Panc1 (cell line): ENCODE results near the gene PLB1. TPM values are rescaled to one million over a fixed set of nuclear protein-coding genes. Genes with fewer than 3 reads are reported as not detected.

Source experiments
- ATAC-seq: fragments of 200-7000 bp; cut with Tn5 transposase; 2 replicates; pipeline ENCODE4 v1.9.1; 2020; ENCODE audit warnings: mild to moderate bottlenecking, moderate library complexity
- BruUV-seq: library from RNA; stranded (reverse); fragments of 400-500 nt; replicated peaks from 2 replicates; lab custom pipeline; 2021; lab: Mats Ljungman, UMichigan
- CTCF ChIA-PET: fragments of 300-600 bp; sonication (Branson Sonifier 250); formaldehyde crosslinking; loops from one replicate; lab custom pipeline; 2022; ENCODE audit warnings: antibody characterized with exemption; lab: Charles Lee
- POLR2A ChIA-PET: fragments of 300-600 bp; sonication (Branson Sonifier 250); formaldehyde crosslinking; loops from one replicate; lab custom pipeline; 2022; ENCODE audit warnings: antibody characterized with exemption; lab: Charles Lee
- DNase-seq: peaks from one replicate; pipeline ENCODE4 v3.0.0-alpha.2; 2010; ENCODE audit warnings: low read depth, low spot score
- H3K27ac ChIP-seq: 2 replicates; pipeline ENCODE4 v1.5.1; 2011; ENCODE audit warnings: mild to moderate bottlenecking, low read length, inconsistent platforms
- H3K27me3 ChIP-seq: fragments of 200-500 bp; sonication (Bioruptor generic); 2 replicates; pipeline ENCODE4 v1.6.0; 2014; ENCODE audit warnings: low read length, inconsistent platforms; ENCODE audit not compliant: control insufficient read depth, insufficient read depth
- H3K36me3 ChIP-seq: fragments of 200-500 bp; sonication (Bioruptor generic); 2 replicates; pipeline ENCODE4 v1.5.1; 2014; ENCODE audit warnings: inconsistent platforms, mild to moderate bottlenecking, low read length, moderate library complexity; ENCODE audit not compliant: control insufficient read depth, insufficient read depth
- H3K4me1 ChIP-seq: 2 replicates; pipeline ENCODE4 v1.5.1; 2011; ENCODE audit warnings: inconsistent platforms, mild to moderate bottlenecking, low read length, moderate library complexity; ENCODE audit not compliant: control insufficient read depth, insufficient read depth
- H3K4me3 ChIP-seq, 2 experiments: 2 replicates each; pipeline ENCODE4 v1.5.1; 2011 to 2012; ENCODE audit warnings: low read depth in 2 of 2, low read length in 2 of 2, mild to moderate bottlenecking in 2 of 2, inconsistent platforms in 1 of 2, moderate library complexity in 1 of 2
- H3K9me3 ChIP-seq: fragments of 200-500 bp; sonication (Bioruptor generic); 2 replicates; pipeline ENCODE4 v1.5.1; 2014; ENCODE audit warnings: low read depth, mild to moderate bottlenecking, inconsistent platforms, low read length, moderate library complexity; ENCODE audit not compliant: control insufficient read depth, insufficient read depth
- CTCF ChIP-seq: fragments of 450-650 bp; IDR thresholded peaks from 2 replicates; pipeline ENCODE4 v1.5.1; 2017; ENCODE audit warnings: mild to moderate bottlenecking
- POLR2AphosphoS5 ChIP-seq: IDR thresholded peaks from 2 replicates; pipeline ENCODE4 v1.6.1; 2012; ENCODE audit warnings: mild to moderate bottlenecking, low read depth, low read length, moderate library complexity
- REST ChIP-seq, 2 experiments: IDR thresholded peaks; 2 replicates each; pipeline ENCODE4 v1.6.1; 2011 to 2012; ENCODE audit warnings: low read depth in 2 of 2, control low read depth in 1 of 2, low read length in 1 of 2, mild to moderate bottlenecking in 1 of 2, moderate library complexity in 1 of 2; ENCODE audit not compliant: insufficient read depth in 1 of 2
- SIN3A ChIP-seq: IDR thresholded peaks from 2 replicates; pipeline ENCODE4 v1.6.1; 2012; ENCODE audit warnings: low read depth, mild to moderate bottlenecking, low read length, moderate library complexity, borderline replicate concordance; ENCODE audit not compliant: insufficient read depth
- TCF7L2 ChIP-seq: IDR thresholded peaks from 2 replicates; pipeline ENCODE4 v1.6.1; 2011; ENCODE audit warnings: mild to moderate bottlenecking, low read depth, low read length, inconsistent platforms
- in situ Hi-C: cut with HindIII; loops from 2 replicates; pipeline ENCODE4 v1.10.0; 2016; ENCODE audit warnings: low sequenced_read_pairs, low pct_unique_long_range_greater_than_20kb
- intact Hi-C: fragments of 100-400 bp; cut with micrococcal nuclease; formaldehyde crosslinking; loops from one replicate; pipeline ENCODE4 v1.10.0; 2022; ENCODE audit not compliant: unreplicated experiment
- total RNA-seq: library from RNA; stranded (reverse); gene quantifications from one replicate; pipeline ENCODE4 v1.2.1, GENCODE V29; 2021; ENCODE audit not compliant: unreplicated experiment

Gene PLB1
- total RNA-seq, 1 experiment from 2014 or later = 0.80 TPM

GRCh38 chr2:28487258-28487657 lies 8.6 kb upstream of the PLB1 start:
- no peak for ATAC-seq
- Histone ChIP-seq H3K9me3 (no peaks in the 10 kb centered on the region), H3K27me3 (no peaks in the 10 kb centered on the region), H3K4me1 (no peaks in the 10 kb centered on the region), H3K36me3 (no peaks in the 10 kb centered on the region), H3K4me3 (no peak overlapping the region), H3K27ac (no peak overlapping the region)
- no peak for DNase-seq
- BruUV-seq = no TSS peak
- in situ Hi-C loops = no loop called here
- ChIA-PET POLR2A (no interaction called here), CTCF (no interaction called here)
- intact Hi-C loops = no loop called here
- TF ChIP-seq REST (IDR thresholded peaks at IDR 0.05; ENCODE audit: insufficient read depth in 1 of 2, low read depth in 2 of 2, low read length in 1 of 2) (no peak), TCF7L2 (no peak), POLR2AphosphoS5 (no peak), CTCF (no peak), SIN3A (no peak)

GRCh38 chr2:28488083-28488830 lies 7.6 kb upstream of the PLB1 start:
- Histone ChIP-seq H3K9me3 (no peaks in the 10 kb centered on the region), H3K4me1 (no peaks in the 10 kb centered on the region), H3K27me3 (no peaks in the 10 kb centered on the region), H3K4me3 (no peak overlapping the region), H3K36me3 (no peaks in the 10 kb centered on the region), H3K27ac (no peak overlapping the region)
- intact Hi-C loops = no loop called here
- TF ChIP-seq REST (IDR thresholded peaks at IDR 0.05; ENCODE audit: insufficient read depth in 1 of 2, low read depth in 2 of 2, low read length in 1 of 2) (no peak), POLR2AphosphoS5 (no peak), SIN3A (no peak), TCF7L2 (no peak), CTCF (no peak)
- ChIA-PET CTCF (interaction anchor here (0.7 kb wide), 1 partner anchor 18 kb away, joined by 3 read pairs; no protein-coding TSS in a partner anchor), POLR2A (no interaction called here)
- DNase-seq (no peak), ATAC-seq (no peak)
- in situ Hi-C loops = no loop called here
- BruUV-seq = no TSS peak
